CD4-positive, alpha-beta T cell treated with Interleukin-6 at 100 ng/mL for 8 hours (primary cell): ENCODE data around the gene ANO3.
"Not testable (repeated sequence)": the region's sequence is repeated elsewhere in the genome, so short reads cannot be mapped to it uniquely, and the experiment has no call there.

ENCODE experiments used
- DNase-seq: peaks from one replicate; pipeline ENCODE4 v3.0.0-alpha.2; 2020; ENCODE audit warnings: mixed read lengths, low spot score

ANO3 gene

DNA sequence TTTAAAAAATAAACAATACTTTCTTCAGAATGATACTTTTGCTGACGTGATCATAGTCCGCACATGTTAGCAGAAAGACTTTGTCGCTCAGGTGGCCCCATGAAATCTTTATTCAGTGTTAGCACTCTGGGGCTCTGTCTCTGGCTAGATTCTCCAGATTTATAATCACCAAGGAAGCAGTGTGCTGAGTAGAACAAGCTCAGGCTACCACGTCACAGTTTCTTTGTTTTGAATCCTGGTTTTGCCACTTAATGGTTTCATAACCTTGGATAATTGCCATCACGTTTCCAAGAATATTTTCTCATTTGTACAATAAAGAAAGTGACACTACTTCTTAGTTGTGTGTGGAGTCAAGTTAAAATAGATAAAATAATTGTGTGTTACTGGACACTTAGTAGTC, 244.0 kb downstream of the ANO3 start:
- no peak for DNase-seq

DNA sequence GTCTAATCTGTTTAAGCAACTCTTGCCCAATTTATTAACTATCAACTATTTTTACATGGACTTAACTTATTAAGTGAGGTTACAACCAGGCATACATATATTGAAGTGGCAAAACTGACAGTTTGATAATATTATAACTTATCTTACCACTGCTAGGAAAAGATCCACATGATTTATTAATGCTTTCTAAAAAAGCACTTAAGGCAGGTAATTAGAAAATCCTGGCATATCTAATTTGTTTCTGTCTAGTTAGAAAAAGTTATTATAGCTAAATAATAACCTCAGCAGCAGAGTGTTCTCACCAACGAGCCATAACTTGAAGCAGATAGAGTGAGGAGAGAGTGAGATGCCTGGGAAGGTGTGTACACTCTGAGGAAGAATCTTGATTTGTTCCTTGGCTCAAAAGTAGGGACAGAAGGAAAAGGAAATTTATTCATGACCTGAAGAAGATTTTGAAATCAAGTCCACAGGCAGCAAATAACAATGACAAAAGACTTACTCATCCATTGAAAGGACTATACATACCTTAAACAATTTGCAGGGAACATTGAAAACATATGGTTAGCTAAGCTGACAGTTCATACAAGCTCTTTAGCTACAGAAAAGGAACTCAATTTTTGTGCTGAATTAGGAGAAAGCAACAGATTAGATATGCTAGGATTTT, 247.2 kb downstream of the ANO3 start:
- DNase-seq = no peak

DNA sequence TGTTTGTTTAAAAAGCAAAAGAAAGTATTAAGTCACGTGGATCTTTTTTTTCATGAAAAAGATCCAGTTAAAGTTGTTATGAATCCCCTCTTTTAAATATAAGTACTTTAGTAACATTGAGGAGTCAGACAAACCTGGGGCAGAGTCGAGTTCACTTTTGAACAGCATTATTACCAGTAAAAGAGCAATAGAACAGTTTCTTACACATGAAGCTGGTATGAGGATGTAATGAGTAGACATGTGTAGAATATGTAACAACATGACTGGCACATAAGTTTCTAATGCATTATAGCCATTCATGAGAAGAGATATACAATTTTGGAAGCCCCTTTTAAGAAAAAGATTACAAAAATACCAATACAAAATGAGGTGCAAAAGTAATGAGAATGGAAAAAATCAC, 247.8 kb downstream of the ANO3 start:
- DNase-seq = no peak

DNA sequence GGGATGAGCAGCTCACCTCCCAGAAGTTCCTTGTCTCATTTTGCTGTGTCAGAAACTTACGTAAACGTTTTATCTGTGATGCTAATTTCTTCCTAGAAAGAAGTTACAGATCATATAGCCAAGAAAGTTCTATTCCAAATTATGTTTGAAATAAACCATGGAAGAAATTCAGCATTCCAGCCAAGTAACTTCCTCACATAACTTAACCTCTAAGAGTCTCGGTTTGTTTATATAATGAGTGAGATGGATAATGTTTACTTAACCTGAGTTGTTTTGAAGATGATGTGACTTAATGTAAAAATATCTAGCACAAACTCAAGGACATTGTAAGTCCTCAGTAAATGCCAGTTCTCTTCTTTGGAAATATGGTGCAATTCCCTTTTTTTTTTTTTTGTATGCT, 249.0 kb downstream of the ANO3 start:
- DNase-seq = no peak

DNA sequence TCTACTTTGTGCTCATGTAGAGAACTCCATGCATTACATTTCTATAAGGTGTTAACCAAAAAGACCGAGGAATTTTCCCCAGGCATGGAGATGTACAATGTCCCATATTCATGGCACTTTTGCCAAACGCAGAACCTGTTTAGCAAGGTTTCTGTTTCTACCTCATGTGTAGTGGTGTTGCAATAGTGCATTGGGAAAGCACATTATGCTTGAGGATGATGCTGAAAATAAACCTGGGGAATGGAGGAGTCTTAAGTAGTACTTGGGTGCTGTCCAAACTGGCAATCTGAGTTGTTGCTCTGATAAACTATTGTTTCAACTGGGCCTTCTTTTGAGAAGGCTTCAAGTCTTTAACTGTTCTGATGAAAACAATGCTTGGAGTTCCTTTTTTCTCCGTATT, 251.6 kb downstream of the ANO3 start:
- no peak for DNase-seq

DNA sequence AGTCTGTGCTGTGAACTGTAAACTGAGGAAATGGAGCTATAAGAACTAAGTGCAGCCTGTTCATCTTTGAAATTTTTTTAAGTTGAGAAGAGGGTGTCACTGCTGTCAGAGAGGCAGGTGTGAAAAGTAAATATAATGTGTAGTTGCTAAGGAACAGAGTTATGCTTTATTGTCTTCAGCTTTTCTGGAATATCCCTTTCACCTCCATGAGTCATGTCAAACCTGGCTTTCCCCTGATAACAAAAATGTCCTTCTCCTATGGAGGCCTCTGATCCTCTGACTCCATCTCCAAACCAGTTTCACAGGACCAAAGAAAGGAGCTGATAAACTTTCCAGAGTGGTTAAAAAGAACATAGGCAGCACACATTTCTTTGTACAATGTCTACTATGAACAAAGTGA, 252.9 kb downstream of the ANO3 start:
- DNase-seq = no peak

DNA sequence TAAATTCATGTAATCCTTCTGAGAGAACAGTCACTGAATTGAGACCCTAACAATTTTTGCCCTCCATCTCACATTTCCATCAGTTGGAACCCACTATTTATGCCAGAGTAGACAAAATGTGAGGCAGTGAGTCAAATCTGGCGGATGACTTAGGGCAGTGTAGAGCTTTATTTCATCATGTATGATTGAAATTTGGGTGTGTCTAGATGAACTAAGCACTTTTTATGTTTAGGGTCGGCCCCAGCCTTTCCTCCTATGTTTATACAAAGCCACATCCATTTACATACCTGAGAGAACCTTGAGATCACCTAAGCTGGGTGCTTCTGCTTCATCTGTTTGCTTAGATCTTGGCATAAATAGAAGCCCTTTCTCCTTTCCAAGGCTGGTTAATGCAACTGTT, 255.1 kb downstream of the ANO3 start:
- DNase-seq = no peak

DNA sequence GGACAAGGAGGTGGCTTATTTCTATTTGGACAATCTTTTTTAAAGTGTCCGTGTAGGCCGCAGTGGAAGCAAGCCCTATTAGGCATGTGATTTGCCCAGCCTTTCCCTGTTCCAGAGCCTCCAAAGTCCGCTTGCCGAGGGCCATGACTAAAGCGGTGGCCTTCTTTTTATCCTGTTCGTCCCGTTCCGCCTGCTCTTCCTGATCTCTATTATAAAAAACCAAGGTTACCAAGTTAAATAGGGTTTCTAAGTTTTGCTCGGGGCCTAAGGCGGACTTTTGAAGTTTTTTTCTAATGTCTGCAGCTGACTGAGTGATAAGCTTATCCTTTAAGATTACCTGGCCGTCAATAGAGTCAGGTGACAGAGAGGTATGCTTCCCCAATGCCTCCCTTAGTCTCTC, 261.8 kb downstream of the ANO3 start:
- no peak for DNase-seq

DNA sequence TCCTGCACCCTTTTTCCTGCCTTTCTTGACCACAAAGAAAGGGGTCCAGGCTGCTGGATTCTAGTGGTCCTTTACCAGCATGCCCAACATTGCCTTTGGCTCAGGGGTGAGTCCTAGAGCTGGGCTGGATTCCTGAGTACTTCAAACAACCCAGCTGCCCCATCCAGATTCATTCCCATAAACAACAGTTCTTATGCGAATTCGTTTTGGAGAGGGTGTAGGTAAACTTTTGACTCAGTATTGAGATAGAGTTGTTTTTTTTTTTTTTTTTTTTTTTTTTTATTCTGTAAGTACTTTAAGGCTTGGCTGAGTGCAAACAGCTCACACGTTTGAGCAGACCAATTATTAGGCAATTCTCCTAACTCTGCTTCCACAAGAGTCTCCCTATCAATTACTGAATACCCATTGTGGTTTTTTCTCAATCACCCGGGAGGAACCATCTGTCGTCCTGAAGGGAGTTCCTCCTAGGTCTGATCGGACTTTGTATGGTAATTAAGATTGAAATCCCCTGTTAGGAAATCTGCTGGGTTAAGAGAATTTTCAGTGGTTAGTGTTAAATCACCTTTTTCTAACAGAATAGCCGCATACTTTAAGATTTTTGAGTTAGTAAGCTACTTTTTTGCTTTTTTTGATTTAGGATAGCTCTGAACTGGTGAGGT, 263.4 kb downstream of the ANO3 start:
- not testable (repeated sequence) for DNase-seq

DNA sequence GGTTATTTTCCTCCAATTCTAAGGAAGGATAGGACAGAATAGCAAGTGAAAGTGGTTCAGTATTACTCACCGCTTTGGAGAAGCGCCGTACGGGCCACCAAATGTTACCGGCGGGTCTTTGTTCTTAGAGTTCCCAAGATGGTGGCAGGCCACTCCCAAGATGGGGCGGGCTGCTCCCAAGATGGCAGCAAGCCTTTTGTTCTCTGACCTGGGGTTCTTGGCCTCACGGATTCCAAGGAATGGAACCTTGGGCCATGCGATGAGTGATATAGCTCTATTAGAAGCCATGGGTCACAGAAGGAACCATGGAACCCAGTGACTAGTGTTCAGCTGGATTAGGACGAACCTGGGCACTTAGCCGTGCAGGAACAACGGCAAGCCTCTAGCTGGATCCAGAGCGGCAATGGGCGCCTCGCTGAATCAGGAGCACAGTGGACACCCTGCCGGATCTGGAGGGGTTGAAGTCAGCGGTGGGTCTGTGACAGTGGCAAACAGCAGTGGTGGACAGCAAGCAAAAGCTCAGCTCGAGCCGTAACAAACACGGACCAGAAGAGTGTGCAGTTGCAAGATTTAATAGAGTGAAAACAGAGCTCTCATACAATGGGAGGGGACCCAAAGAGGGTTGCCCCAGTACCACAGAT, 265.2 kb downstream of the ANO3 start:
- not testable (repeated sequence) for DNase-seq

DNA sequence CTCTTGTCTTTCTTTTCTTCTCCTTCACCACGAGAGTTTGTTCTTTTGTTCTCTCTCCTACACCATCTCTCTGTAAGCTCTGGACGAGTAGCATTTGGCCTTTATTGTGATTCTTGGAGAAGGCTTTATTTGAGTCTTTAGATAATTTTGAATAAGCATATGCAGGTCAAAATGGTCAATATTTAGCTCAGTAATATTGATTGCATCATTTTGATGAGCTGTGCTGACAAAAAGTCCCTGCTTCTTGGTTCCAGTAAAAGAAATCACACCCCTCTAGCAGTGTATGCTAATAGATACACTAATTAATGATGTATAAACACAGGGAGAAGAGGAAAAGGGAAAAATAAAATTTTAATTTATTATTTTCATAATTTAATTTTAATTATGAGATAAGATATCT, 266.0 kb downstream of the ANO3 start:
- no peak for DNase-seq

DNA sequence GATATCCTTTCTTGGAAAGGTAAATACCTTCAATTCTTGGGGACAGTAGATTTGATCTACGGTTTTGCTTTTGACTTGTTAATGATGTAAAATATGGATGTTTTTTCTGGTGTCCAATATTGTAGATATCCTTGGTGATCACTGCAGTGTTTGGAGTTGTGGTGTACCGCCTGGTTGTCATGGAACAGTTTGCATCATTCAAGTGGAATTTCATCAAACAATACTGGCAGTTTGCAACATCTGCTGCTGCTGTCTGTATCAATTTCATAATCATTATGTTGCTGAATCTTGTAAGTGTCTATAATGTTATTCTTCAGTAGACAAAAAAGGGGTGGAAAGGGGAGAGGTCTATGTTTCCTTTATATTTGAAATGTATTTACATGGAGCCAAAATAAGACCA, 267.5 kb downstream of the ANO3 start:
- no peak for DNase-seq

DNA sequence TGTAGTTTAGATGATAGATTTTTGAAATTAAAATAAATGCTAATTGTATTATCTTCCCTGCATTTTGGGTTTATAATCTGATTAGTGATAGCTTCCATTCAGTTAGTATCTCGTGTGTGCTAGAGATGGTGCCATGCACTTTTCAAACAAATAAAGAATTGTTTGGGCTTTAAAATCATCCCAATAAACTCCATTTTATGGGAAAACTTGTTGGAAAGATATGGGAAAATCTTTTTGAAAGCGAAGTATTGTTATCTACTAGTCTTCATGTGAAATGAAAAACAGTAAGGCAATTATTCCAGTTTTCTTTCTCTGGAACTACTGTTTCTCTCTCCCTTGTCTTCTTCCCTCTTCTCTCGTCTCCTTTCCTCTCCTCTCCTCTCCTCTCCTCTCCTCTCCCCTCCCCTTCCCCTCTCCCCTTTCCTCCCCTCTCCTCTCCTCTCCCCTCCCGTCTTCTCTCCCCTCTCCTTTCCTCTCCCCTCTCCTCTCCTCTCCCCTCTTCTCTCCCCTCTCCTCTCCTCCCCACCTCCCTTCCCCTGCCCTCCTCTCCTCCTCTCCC, 268.0 kb downstream of the ANO3 start:
- no peak for DNase-seq

DNA sequence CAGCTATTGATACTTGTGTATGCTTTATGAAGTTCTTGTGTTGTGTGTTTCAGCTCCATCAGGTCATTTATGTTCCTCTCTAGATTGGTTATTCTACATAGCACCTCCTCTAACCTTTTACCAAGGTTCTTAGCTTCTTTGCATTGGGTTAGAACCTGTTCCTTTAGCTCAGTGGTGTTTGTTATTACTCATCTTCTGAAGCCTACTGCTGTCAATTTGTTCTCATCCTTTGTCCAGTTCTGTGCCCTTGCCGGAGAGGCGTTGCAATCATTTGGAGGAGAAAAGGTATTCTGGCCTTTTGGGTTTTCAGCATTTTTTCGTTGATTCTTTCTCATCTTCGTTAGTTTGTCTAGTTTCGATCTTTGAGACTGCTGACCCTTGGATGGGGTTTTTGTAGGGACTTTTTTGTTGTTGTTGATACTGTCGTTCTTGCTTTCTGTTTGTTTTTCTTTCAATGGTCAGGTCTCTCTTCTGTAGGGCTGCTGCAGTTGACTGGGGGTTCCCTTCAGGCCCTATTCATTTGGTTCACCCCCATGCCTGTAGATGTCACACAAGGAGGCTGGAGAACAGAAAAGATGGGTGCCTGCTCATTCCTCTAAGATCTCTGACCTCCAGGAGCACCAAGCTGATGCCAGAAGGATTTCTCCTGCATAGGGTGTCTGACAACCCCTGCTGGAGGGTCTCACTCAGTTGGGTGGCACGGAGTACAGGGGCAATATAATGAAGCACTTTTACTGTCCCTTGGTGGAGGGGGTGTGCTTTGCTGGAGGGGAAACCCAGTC, 276.0 kb downstream of the ANO3 start:
- no peak for DNase-seq

DNA sequence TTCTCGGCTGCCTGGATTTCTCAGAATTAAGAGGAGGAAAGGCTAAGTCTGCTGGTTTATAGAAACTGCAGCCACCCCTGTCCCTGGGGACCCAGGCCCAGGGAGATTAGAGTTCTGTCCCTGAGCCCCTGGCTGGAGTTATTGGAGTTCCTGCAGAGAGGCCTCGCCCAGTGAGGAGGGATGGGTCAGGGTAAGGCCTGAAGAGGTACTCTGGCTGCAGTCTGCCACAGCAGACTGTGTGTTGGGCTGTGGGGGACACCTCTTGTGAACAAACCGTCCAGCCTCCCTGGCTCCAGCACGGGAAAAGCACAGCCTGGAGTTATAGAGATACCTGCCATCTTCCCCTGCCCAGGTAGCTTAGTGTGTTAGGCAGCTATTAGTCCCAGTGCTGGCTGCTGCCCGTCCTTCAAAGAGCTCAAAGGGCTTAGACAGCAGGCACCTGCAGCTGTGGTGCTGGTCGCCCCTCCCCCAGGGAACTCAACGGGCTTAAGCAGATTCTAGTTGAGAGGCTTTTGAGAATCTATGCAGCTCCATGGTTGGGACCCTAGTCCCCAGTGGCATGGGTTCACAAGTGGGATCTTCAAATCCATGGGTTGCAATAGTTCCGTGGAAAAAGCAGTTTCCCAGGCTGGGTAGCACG, 276.7 kb downstream of the ANO3 start:
- DNase-seq = no peak

DNA sequence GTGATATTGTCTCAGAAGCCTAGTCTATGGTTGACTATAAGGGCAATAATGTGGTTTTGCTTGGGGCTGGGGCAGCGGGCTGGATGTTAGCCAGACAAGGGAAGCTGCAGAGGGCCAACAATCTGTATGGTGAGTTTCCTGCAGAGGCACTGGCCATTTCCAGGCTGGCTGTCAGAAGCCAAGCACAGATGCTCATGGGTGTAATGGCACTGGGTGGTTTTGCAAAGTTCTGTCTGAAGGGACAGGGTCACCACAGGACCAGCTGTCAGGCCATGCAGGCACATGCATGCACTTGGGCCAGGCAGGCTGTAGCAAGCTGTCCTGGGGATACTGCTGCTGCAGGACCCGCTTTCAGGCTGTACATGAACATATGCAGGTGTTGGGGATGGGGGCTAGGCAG, 281.8 kb downstream of the ANO3 start:
- DNase-seq = no peak

DNA sequence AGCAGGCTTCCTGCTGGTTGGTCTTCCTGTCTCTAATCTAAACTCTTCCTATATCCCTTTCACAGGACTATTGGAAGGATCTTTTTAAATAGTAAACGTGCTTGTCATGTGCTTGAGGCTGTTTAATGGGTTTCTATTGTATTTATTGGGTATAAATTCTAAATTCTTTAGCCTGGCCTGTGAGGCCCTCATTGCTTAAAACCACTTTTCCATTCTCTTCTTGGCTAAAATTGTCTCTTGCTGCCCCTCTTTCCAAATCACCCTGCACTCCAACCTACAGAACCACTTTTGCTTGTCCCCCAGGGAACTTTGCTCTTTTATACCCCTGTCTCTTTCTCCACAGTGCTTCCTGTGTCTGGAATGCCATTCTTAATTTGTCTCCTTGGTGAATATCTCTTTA, 286.5 kb downstream of the ANO3 start:
- no peak for DNase-seq

DNA sequence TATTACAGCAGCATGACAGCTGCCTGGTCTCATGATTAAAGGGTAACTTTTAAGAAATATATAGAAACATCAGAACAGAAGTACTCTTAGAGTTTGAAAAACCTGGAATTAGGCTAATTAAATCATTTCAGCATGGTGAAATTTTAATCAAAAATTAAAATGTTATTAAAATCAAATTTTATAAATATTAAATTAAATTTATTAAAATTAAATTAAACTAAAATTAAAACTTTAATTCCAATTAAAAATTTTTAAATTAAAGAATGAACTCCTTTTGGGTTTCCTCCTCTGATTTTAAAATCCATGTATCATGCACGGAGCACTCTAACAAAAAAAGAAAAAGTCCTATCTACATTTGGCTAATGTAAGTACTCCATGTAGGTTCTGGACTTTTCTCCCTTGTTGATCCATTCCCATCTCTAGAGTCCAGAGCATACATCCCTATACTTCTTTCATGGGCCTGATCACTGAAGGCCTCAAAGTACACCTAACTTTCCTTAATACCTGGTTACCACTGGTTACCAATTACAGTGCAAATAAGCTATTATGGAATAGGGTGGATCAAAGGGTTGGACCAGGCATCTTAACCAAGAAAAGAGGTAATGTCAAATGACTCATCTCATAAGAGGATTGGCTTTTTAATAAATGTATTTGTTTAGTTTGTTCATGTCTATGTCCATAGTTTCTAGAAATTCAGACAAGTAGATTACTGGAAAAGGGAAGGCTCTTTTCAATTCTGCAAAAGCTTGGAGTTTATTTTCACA, 288.5 kb downstream of the ANO3 start:
- no peak for DNase-seq

DNA sequence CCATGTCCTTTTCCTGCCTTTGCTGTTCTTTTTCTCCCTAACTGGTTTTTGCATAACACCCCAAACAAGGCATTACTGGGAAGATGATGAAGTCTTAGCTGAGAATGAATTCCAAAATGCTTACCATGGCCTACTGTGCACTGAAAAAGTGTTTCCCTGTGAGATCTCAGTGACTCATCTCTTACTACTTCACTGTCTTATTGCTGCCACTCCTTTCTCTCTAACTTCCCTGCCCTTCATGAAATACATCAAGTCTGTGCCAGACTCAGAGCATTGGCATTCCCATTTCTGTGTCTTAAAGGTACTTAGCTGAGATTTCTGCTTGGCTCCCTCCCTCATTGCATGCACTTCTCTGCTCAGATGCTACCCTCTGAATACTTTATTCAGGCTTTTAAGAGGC, 289.2 kb downstream of the ANO3 start:
- DNase-seq = no peak

DNA sequence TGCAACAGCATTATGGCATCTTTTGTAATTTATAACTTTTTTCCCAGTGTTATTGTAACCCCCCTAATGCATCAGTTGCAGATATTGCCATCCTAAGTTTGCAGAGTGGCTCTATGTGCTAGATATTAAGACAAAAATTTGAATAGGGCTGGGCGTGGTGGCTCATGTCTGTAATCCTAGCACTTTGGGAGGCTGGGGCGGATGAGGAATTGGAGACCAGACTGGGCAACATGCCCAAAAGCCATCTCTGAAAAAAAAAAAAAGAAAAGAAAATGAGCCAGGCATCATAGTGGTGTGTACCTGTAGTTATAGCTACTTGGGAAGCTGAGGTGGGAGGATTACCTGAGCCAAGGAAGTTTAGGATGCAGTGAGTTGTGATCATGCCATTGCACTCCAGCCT, 290.3 kb downstream of the ANO3 start:
- DNase-seq = no peak

DNA sequence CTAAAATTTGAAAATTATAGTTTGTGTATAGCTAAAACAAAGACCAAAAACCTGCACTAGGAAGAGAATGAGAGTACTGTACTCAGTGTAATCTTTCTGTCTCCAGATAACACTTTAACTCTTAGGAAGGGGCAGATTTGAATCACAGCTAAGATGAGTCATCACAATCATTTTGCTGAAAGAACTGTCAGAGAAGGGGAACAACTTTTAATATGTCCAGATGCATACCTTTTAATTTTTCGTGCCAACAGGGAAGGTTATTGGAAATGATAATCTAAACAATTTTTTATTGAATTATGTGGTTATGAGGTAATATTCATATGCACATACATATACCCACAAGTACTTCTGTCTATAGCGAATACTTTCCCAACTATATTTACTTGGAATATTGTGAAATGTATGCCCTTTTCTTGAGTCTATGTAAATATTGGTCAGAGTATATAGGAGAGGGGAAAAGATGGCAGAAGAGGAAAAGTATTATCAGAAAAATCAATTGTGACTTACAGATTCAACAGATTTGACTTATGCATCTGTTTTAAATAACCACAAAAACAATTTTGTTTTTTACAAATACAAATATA, 291.2 kb downstream of the ANO3 start:
- DNase-seq = no peak
